Heart left ventricle (tissue), 16 donors: Measurements from ENCODE around the gene THOC1. TPM values are rescaled to one million over a fixed set of nuclear protein-coding genes. Genes with fewer than 3 reads are reported as not detected.
"Not testable (repeated sequence)": the region's sequence is repeated elsewhere in the genome, so short reads cannot be mapped to it uniquely, and the experiment has no call there.

Experiments
- ATAC-seq, 4 donors: fragments of 200-7000 bp; cut with Tn5 transposase; one replicate each; pipeline ENCODE4 v1.9.1; 2020 to 2022; ENCODE audit warnings: moderate library complexity in 4 of 4, mild to moderate bottlenecking in 3 of 4, moderate number of reproducible peaks in 1 of 4
- DNase-seq, 5 donors: peaks; one replicate each; pipeline ENCODE4 v3.0.0-alpha.2; 2020
- H3K27ac ChIP-seq, 12 donors: fragments of 200-600 bp; sonication (generic) in 4 of 12; one replicate each; pipeline versions ENCODE4 v1.5.0 to v1.8.0; 2016 to 2022; ENCODE audit warnings: mild to moderate bottlenecking in 2 of 12
- H3K27me3 ChIP-seq, 9 donors: fragments of 200-600 bp; sonication (generic) in 2 of 9; one replicate each; pipeline versions ENCODE4 v1.5.1 to v1.8.0; 2016 to 2022; ENCODE audit warnings: mild to moderate bottlenecking in 3 of 9
- H3K36me3 ChIP-seq, 9 donors: fragments of 200-600 bp; sonication (generic) in 2 of 9; one replicate each; pipeline versions ENCODE4 v1.5.0 to v1.8.0; 2018 to 2022; ENCODE audit warnings: mild to moderate bottlenecking in 2 of 9
- H3K4me1 ChIP-seq, 12 donors: fragments of 200-600 bp; sonication (generic) in 4 of 12; one replicate each; pipeline versions ENCODE4 v1.5.0 to v1.8.0; 2016 to 2022; ENCODE audit warnings: mild to moderate bottlenecking in 3 of 12
- H3K4me3 ChIP-seq, 12 donors: fragments of 200-600 bp; sonication (generic) in 4 of 12; one replicate each; pipeline versions ENCODE4 v1.5.0 to v1.8.0; 2017 to 2022; ENCODE audit warnings: mild to moderate bottlenecking in 9 of 12, moderate library complexity in 4 of 12
- H3K9me3 ChIP-seq, 12 donors: fragments of 200-600 bp; sonication (generic) in 4 of 12; one replicate each; pipeline versions ENCODE4 v1.5.0 to v1.8.0; 2016 to 2022; ENCODE audit warnings: mild to moderate bottlenecking in 1 of 12
- CTCF ChIP-seq, 12 donors: fragments of 200-600 bp; sonication (generic) in 4 of 12; IDR thresholded peaks; one replicate each; pipeline versions ENCODE4 v1.5.0 to v1.8.0; 2018 to 2022; ENCODE audit warnings: antibody characterized with exemption in 12 of 12, mild to moderate bottlenecking in 5 of 12
- POLR2A ChIP-seq, 2 donors: fragments of 450-650 bp; IDR thresholded peaks; one replicate each; pipeline ENCODE4 v1.6.1; 2017; ENCODE audit warnings: antibody characterized with exemption in 2 of 2, mild to moderate bottlenecking in 2 of 2, moderate library complexity in 2 of 2
- WGBS, 4 donors: extraction: QIAGEN DNeasy Blood & Tissue Kit in 2 of 4; methylation state at CpG; one replicate each; pipeline versions ENCODE4 v1.1.5 to v1.1.7; 2013 to 2018; 5-methylcytosine and 5-hydroxymethylcytosine counted together
- intact Hi-C, 10 donors: fragments of 100-400 bp; cut with DNase I; formaldehyde crosslinking; loops; one replicate each; pipeline versions ENCODE4 v1.11.1 to v1.14.2; 2022
- polyA plus RNA-seq, 2 donors: library from polyadenylated mRNA; stranded (reverse); fragments of 200-250 nt; gene quantifications; one replicate each; pipeline ENCODE4 v1.2.3, GENCODE V29; 2013
- total RNA-seq, 9 donors: library from RNA; depleted of rRNA in 2 of 9; stranded (reverse); fragments of >200 nt in 2 of 9; fragmentation: NEBNext Ultra II Directional in 3 of 9; extraction: Animal tissue kit (Norgen Biotek cat#: 25700) in 3 of 9; gene quantifications; one replicate each; pipeline versions ENCODE4 v1.1.0 to v1.2.4, GENCODE V29; 2016 to 2023
- donor health status: ischemic (EF 13 %, LVEDD 7.1; RV severe dilation, severe dysfunction).
- donor health status: healthy with polysubstance abuse.
- donor health status: DM: no; HTN: yes; CAD: no.
- donor health status: DM: no; HTN: no; CAD: no.
- donor health status: ischemic (EF 25% LVEDD 6.9; RV normal size, moderate dysfunction).
- donor health status: ischemic (EF 25% LVEDD 5.7; RV mildly dilated, moderate dysfunction).
- donor health status: healthy.
- donor health status: DM: yes; HTN: yes; CAD: no.
- donor health status: ischemic (EF 35%, LVEDD 5.7; RV mildly dilated, moderate dysfunction).
- donor health status: nonischemic (EF 11% LVEDD 7.7; RV severe dilation, severe dysfunction).
- donor health status: DM: yes; HTN: yes; CAD: no.
- donor health status: PGD.
- donor health status: ischemic (EF 29% LVEDD 5.4; RV normal size, mild dysfunction).
- donor health status: nonischemic (EF 23%, LVEDD 6.1; RV moderate dilation, normal function).

The THOC1 gene
- total and polyA plus RNA-seq, 11 donors, result 6.4 to 19.0 (median 10.0) TPM

- H3K4me3 ChIP-seq, result no peak overlapping the region
- WGBS, 4 donors, result 65 to 75% (median 68%) methylated on average over 3 of the region's 3 CpGs
- no peaks in the 10 kb centered on the region for H3K36me3 ChIP-seq
- DNase-seq (no peak), ATAC-seq (no peak)
- intact Hi-C loops, result loop anchor here in 1 of 10 donors (10.0 kb wide), 1 partner anchor 183 kb away; no protein-coding TSS in a partner anchor
- peaks cover 0 to 7% (median 0%) of the 10 kb centered on the region in 12 donors for H3K4me1 ChIP-seq
- no peak overlapping the region for H3K27ac ChIP-seq
- peak in 1 of 12 donors; percentile 14 for TF ChIP-seq CTCF (IDR thresholded peaks at IDR 0.05)
- TF ChIP-seq POLR2A (IDR thresholded peaks at IDR 0.05), result no peak
- peaks cover 0 to 6% (median 0%) of the 10 kb centered on the region in 12 donors for H3K9me3 ChIP-seq
- H3K27me3 ChIP-seq, result no peaks in the 10 kb centered on the region
These were observed 24.4 kb upstream of the THOC1 start for GRCh38 chr18:292271-292670.

DNA sequence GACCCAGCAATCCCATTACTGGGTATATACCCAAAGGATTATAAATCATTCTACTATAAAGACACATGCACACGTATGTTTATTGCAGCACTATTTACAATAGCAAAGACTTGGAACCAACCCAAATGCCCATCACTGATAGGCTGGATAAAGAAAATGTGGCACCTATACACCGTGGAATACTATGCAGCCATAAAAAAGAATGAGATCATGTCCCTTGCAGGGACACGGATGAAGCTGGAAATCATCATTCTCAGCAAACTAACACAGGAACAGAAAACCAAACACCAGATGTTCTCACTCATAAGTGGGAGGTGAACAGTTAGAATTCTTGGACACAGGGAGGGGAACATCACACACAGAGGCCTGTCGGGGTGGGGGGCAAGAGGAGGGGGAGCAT is 22.1 kb upstream of the THOC1 start:
- DNase-seq, ATAC-seq, H3K27ac ChIP-seq, H3K4me3 ChIP-seq, H3K27me3 ChIP-seq, H3K36me3 ChIP-seq, H3K4me1 ChIP-seq, H3K9me3 ChIP-seq: not testable (repeated sequence)
- intact Hi-C loops, result loop anchor here in 9 of 10 donors (1.0 to 10.0 kb wide), 7 partner anchors 185 to 545 kb away; no protein-coding TSS in a partner anchor
- 68 to 78% (median 76%) methylated on average over 4 of the region's 4 CpGs for WGBS, 4 donors

DNA sequence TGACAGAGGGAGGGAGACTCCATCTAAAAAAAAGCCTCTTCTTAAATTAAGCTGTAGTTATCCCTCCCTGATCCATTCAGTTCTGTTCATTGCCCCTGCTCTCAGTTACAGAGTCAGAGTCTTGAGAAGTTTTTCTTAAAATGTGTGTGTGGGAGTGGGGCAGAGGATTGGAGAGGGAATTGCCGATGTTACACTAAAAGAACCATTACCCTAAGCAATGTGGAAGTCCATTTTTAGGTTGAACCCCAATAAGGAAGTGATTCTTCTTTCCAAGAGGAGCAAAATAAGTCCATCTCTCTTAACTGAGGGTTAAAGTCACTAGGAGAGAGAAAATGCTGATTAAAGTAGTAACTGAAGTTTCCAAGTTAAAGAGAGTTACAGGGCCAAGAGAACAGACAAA is 21.2 kb upstream of the THOC1 start:
- Histone ChIP-seq H3K4me3 (no peak overlapping the region), H3K27me3 (no peaks in the 10 kb centered on the region), H3K4me1 (peaks cover 0 to 10% (median 0%) of the 10 kb centered on the region in 12 donors), H3K36me3 (no peaks in the 10 kb centered on the region), H3K27ac (peak overlapping the region in 1 of 12 donors; percentile 64), H3K9me3 (peaks cover 0 to under 1% (median 0%) of the 10 kb centered on the region in 12 donors)
- DNase-seq (no peak), ATAC-seq (peak in 1 of 4 donors; percentile 49)
- 33 to 86% (median 40%) methylated on average over 1 of the region's 1 CpG for WGBS, 4 donors
- intact Hi-C loops, result loop anchor here in 7 of 10 donors (1.0 to 10.0 kb wide), 6 partner anchors 327 to 546 kb away; no protein-coding TSS in a partner anchor
- no peak for TF ChIP-seq CTCF (IDR thresholded peaks at IDR 0.05)
- TF ChIP-seq POLR2A (IDR thresholded peaks at IDR 0.05), result no peak

GRCh38 chr18:286515-287310 is 18.9 kb upstream of the THOC1 start:
- intact Hi-C loops, result loop anchor here in 8 of 10 donors (2.0 to 10.0 kb wide), 7 partner anchors 328 to 548 kb away; no protein-coding TSS in a partner anchor
- Histone ChIP-seq H3K36me3 (no peaks in the 10 kb centered on the region), H3K4me3 (no peak overlapping the region), H3K4me1 (peaks cover 0 to 10% (median 0%) of the 10 kb centered on the region in 12 donors), H3K9me3 (no peaks in the 10 kb centered on the region), H3K27ac (no peak overlapping the region), H3K27me3 (no peaks in the 10 kb centered on the region)
- TF ChIP-seq CTCF (IDR thresholded peaks at IDR 0.05) (peak; percentile 23 to 66 (median 57)), POLR2A (IDR thresholded peaks at IDR 0.05) (no peak)
- 68 to 75% (median 72%) methylated on average over 8 of the region's 8 CpGs for WGBS, 4 donors
- DNase-seq (no peak), ATAC-seq (peak in 2 of 4 donors; percentile 52 to 57)
